Natural killer cell (primary cell): ENCODE measurements around the gene HPCA. TPM values are rescaled to one million over a fixed set of nuclear protein-coding genes. Genes with fewer than 3 reads are reported as not detected.

Experiments used
- ATAC-seq, 3 donors: fragments of 150-1000 bp in 2 of 3; fragments of 200-7000 bp in 1 of 3; cut with Tn5 transposase; 1 replicate in 1 of 3; 2 replicates in 2 of 3; pipeline ENCODE4 v1.10.0; 2021; ENCODE audit warnings: mild to moderate bottlenecking in 2 of 3, moderate library complexity in 2 of 3
- DNase-seq, 2 donors: peaks; one replicate each; pipeline versions ENCODE4 v3.0.0 to v3.0.0-alpha.2; 2013 to 2021; ENCODE audit warnings: mixed read lengths in 1 of 2
- H3K27ac ChIP-seq: one replicate; pipeline ENCODE4 v1.5.1; 2013; ENCODE audit warnings: mild to moderate bottlenecking, low read length
- H3K27me3 ChIP-seq: one replicate; pipeline ENCODE4 v1.6.1; 2013; ENCODE audit warnings: low read length; ENCODE audit not compliant: control insufficient read depth, insufficient read depth
- H3K36me3 ChIP-seq: one replicate; pipeline ENCODE4 v1.6.1; 2013; ENCODE audit warnings: low read length; ENCODE audit not compliant: control insufficient read depth, insufficient read depth
- H3K4me1 ChIP-seq: one replicate; pipeline ENCODE4 v1.6.1; 2013; ENCODE audit warnings: low read length; ENCODE audit not compliant: control insufficient read depth, insufficient read depth
- H3K4me3 ChIP-seq: one replicate; pipeline ENCODE4 v1.5.1; 2013; ENCODE audit warnings: low read length
- H3K9me3 ChIP-seq: one replicate; pipeline ENCODE4 v1.6.1; 2013; ENCODE audit warnings: low read length; ENCODE audit not compliant: control insufficient read depth, insufficient read depth
- H3K27ac Mint-ChIP-seq, 2 donors: one replicate each; pipeline ENCODE4 v1.8.0; 2022; ENCODE audit warnings: mild to moderate bottlenecking in 2 of 2, mixed read lengths in 2 of 2, moderate library complexity in 1 of 2
- H3K27me3 Mint-ChIP-seq, 2 donors: one replicate each; pipeline ENCODE4 v1.8.0; 2022; ENCODE audit warnings: low read depth in 2 of 2, mixed read lengths in 2 of 2
- H3K36me3 Mint-ChIP-seq: one replicate; pipeline ENCODE4 v1.8.0; 2022; ENCODE audit warnings: mixed read lengths
- H3K4me1 Mint-ChIP-seq, 2 donors: one replicate each; pipeline ENCODE4 v1.8.0; 2022; ENCODE audit warnings: mixed read lengths in 2 of 2
- H3K4me3 Mint-ChIP-seq: one replicate; pipeline ENCODE4 v1.8.0; 2022; ENCODE audit warnings: mild to moderate bottlenecking, moderate library complexity, mixed read lengths
- H3K9me3 Mint-ChIP-seq, 2 donors: one replicate each; pipeline ENCODE4 v1.8.0; 2022; ENCODE audit warnings: mixed read lengths in 2 of 2
- CTCF ChIP-seq: fragments of 200-600 bp; IDR thresholded peaks from one replicate; pipeline ENCODE4 v1.8.0; 2022; ENCODE audit warnings: antibody characterized with exemption
- WGBS: methylation state at CpG from one replicate; pipeline ENCODE4 v1.1.7; 2013; ENCODE audit warnings: missing lambda C conversion rate; ENCODE audit not compliant: insufficient coverage; 5-methylcytosine and 5-hydroxymethylcytosine counted together
- intact Hi-C: fragments of 100-400 bp; cut with micrococcal nuclease; formaldehyde crosslinking; loops from one replicate; pipeline ENCODE4 v1.14.2; 2022
- total RNA-seq, 4 donors: library from RNA; stranded (reverse); fragments of 120-200 nt in 1 of 4; gene quantifications; one replicate each; pipeline versions ENCODE4 v1.2.3 to v1.2.4, GENCODE V29; 2013 to 2022

Gene HPCA
- total RNA-seq, 3 donors from 2014 or later (not counting 1 experiment from before 2014, with no cell fraction given): 0.59 TPM; not detected in 2

- Histone ChIP-seq H3K27ac (no peak overlapping the region), H3K4me1 (peaks cover 5% of the 10 kb centered on the region), H3K4me3 (no peak overlapping the region), H3K27me3 (peaks cover 6% of the 10 kb centered on the region), H3K36me3 (no peaks in the 10 kb centered on the region), H3K9me3 (no peaks in the 10 kb centered on the region)
- intact Hi-C loops: loop anchor here (10.0 kb wide), 1 partner anchor 434 kb away; no protein-coding TSS in a partner anchor
- Mint-ChIP-seq H3K4me3 (no peak overlapping the region), H3K36me3 (no peaks in the 10 kb centered on the region), H3K9me3 (no peaks in the 10 kb centered on the region), H3K27me3 (peaks cover 24 to 26% of the 10 kb centered on the region in 2 donors), H3K4me1 (no peaks in the 10 kb centered on the region), H3K27ac (no peak overlapping the region)
- 80% methylated on average over 5 of the region's 5 CpGs for WGBS
- ATAC-seq: no peak
- no peak for TF ChIP-seq CTCF
- no peak for DNase-seq
Observed at GRCh38 chr1:32878637-32879041, 7.7 kb upstream of the HPCA start.

- DNase-seq (no peak), ATAC-seq (no peak)
- no peak overlapping the region for H3K27ac ChIP-seq
- 89% methylated on average over 5 of the region's 5 CpGs for WGBS
- H3K27me3 ChIP-seq: peaks cover 21% of the 10 kb centered on the region
- no peaks in the 10 kb centered on the region for H3K36me3 Mint-ChIP-seq
- no peak overlapping the region for H3K4me3 ChIP-seq
- no peaks in the 10 kb centered on the region for H3K36me3 ChIP-seq
- intact Hi-C loops: no loop called here
- H3K9me3 ChIP-seq: no peaks in the 10 kb centered on the region
- peaks cover 5% of the 10 kb centered on the region for H3K4me1 ChIP-seq
- no peak for TF ChIP-seq CTCF
- H3K27me3 Mint-ChIP-seq: peaks cover 15 to 34% of the 10 kb centered on the region in 2 donors
- H3K9me3 Mint-ChIP-seq: no peaks in the 10 kb centered on the region
- H3K27ac Mint-ChIP-seq: no peak overlapping the region
- peaks cover 0 to 10% of the 10 kb centered on the region in 2 donors for H3K4me1 Mint-ChIP-seq
- no peak overlapping the region for H3K4me3 Mint-ChIP-seq
Observed at GRCh38 chr1:32881291-32881690, 5.0 kb upstream of the HPCA start.

- H3K4me1 ChIP-seq: peaks cover 4% of the 10 kb centered on the region
- no peak for ATAC-seq
- no peaks in the 10 kb centered on the region for H3K36me3 Mint-ChIP-seq
- H3K36me3 ChIP-seq: no peaks in the 10 kb centered on the region
- intact Hi-C loops: no loop called here
- no peak overlapping the region for H3K4me3 ChIP-seq
- TF ChIP-seq CTCF: no peak
- H3K4me3 Mint-ChIP-seq: no peak overlapping the region
- H3K4me1 Mint-ChIP-seq: peaks cover 0 to 10% of the 10 kb centered on the region in 2 donors
- peaks cover 20 to 39% of the 10 kb centered on the region in 2 donors for H3K27me3 Mint-ChIP-seq
- H3K27ac Mint-ChIP-seq: no peak overlapping the region
- DNase-seq: no peak
- WGBS: 35% methylated on average over 21 of the region's 22 CpGs
- no peaks in the 10 kb centered on the region for H3K9me3 ChIP-seq
- H3K27ac ChIP-seq: no peak overlapping the region
- H3K9me3 Mint-ChIP-seq: no peaks in the 10 kb centered on the region
- H3K27me3 ChIP-seq: peaks cover 25% of the 10 kb centered on the region
Observed at GRCh38 chr1:32881871-32882850, 4.1 kb upstream of the HPCA start.
